H1 (cell line): Measurements from ENCODE around the gene ASAP2. TPM values are rescaled to one million over a fixed set of nuclear protein-coding genes. Genes with fewer than 3 reads are reported as not detected.

Source experiments
- EP300 ChIP-seq, 2 experiments: IDR thresholded peaks; 1 replicate in 1 of 2; 2 replicates in 1 of 2; pipeline ENCODE4 v1.6.1; 2011 to 2012; ENCODE audit warnings: low read depth in 2 of 2, low read length in 2 of 2, mild to moderate bottlenecking in 2 of 2, borderline replicate concordance in 1 of 2, inconsistent platforms in 1 of 2, moderate library complexity in 1 of 2
- KDM4A ChIP-seq: IDR thresholded peaks from one replicate; pipeline ENCODE4 v1.7.1; 2012; ENCODE audit warnings: low read depth, mild to moderate bottlenecking, moderate library complexity, low read length, inconsistent platforms; ENCODE audit not compliant: severe bottlenecking
- NANOG ChIP-seq: IDR thresholded peaks from 2 replicates; pipeline ENCODE4 v1.6.1; 2011; ENCODE audit warnings: low read length, low read depth, mild to moderate bottlenecking, inconsistent platforms; ENCODE audit not compliant: insufficient read depth, poor library complexity, severe bottlenecking
- ZNF274 ChIP-seq: IDR thresholded peaks from 2 replicates; pipeline ENCODE4 v1.7.0; 2012; ENCODE audit warnings: low read length, borderline replicate concordance; ENCODE audit errors: extremely low read depth
- polyA plus RNA-seq, 7 experiments: library from polyadenylated mRNA; depleted of rRNA in 3 of 7; stranded (reverse) in 5 of 7; unstranded in 2 of 7; fragments of >200 nt in 5 of 7; fragments of 200-250 nt in 2 of 7; gene quantifications; 1 replicate in 5 of 7; 2 replicates in 1 of 7; 4 replicates in 1 of 7; pipeline versions ENCODE4 v1.2.1 to v1.2.3, GENCODE V29; 2011 to 2013; ENCODE audit warnings: missing spikeins in 2 of 7, mixed read lengths in 2 of 7
- total RNA-seq: library from RNA; stranded (reverse); fragmentation: NEBNext Ultra II Directional; extraction: Animal tissue kit (Norgen Biotek cat#: 25700); gene quantifications from 2 replicates; pipeline ENCODE4 v1.2.1, GENCODE V29; 2021
- TF ChIP-seq, protein P1 (sequence below): fragments of 300-600 bp; sonication (generic); IDR thresholded peaks from 2 replicates; pipeline ENCODE4 v1.7.1; 2012; ENCODE audit warnings: low read length, moderate library complexity, mild to moderate bottlenecking, inconsistent platforms; ENCODE audit not compliant: insufficient replicate concordance

Gene ASAP2
- total and polyA plus RNA-seq, 2 of the 8 experiments (the other 6 are each of a cell fraction or from before 2014, with no cell fraction given): 10.2 to 18.7 TPM

DNA sequence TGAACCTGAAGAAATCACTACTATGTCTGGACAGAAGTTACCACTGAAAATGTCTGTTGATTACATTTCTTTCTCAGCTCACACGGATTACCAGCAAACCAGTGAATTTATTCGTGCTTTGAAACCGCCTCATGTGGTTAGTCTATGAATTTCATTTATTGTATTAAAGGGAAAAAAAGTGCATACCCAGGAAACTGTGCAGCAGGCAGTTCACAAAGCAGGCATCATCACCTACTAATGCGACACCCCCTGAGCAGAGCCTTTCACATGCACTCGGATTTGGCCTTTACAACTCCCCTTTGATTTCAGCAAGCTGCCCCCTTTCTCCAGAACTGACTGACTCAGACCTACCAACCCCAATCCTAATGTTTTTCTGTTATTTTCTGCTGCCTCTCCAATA, 236.9 kb downstream of the ASAP2 start (continued):
- TF ChIP-seq KDM4A (no peak), NANOG (no peak), ZNF274 (no peak), EP300 (IDR thresholded peaks at IDR 0.05; ENCODE audit: borderline replicate concordance in 1 of 2, low read depth in 2 of 2, low read length in 2 of 2) (no peak)
- TF ChIP-seq, protein P1, sequence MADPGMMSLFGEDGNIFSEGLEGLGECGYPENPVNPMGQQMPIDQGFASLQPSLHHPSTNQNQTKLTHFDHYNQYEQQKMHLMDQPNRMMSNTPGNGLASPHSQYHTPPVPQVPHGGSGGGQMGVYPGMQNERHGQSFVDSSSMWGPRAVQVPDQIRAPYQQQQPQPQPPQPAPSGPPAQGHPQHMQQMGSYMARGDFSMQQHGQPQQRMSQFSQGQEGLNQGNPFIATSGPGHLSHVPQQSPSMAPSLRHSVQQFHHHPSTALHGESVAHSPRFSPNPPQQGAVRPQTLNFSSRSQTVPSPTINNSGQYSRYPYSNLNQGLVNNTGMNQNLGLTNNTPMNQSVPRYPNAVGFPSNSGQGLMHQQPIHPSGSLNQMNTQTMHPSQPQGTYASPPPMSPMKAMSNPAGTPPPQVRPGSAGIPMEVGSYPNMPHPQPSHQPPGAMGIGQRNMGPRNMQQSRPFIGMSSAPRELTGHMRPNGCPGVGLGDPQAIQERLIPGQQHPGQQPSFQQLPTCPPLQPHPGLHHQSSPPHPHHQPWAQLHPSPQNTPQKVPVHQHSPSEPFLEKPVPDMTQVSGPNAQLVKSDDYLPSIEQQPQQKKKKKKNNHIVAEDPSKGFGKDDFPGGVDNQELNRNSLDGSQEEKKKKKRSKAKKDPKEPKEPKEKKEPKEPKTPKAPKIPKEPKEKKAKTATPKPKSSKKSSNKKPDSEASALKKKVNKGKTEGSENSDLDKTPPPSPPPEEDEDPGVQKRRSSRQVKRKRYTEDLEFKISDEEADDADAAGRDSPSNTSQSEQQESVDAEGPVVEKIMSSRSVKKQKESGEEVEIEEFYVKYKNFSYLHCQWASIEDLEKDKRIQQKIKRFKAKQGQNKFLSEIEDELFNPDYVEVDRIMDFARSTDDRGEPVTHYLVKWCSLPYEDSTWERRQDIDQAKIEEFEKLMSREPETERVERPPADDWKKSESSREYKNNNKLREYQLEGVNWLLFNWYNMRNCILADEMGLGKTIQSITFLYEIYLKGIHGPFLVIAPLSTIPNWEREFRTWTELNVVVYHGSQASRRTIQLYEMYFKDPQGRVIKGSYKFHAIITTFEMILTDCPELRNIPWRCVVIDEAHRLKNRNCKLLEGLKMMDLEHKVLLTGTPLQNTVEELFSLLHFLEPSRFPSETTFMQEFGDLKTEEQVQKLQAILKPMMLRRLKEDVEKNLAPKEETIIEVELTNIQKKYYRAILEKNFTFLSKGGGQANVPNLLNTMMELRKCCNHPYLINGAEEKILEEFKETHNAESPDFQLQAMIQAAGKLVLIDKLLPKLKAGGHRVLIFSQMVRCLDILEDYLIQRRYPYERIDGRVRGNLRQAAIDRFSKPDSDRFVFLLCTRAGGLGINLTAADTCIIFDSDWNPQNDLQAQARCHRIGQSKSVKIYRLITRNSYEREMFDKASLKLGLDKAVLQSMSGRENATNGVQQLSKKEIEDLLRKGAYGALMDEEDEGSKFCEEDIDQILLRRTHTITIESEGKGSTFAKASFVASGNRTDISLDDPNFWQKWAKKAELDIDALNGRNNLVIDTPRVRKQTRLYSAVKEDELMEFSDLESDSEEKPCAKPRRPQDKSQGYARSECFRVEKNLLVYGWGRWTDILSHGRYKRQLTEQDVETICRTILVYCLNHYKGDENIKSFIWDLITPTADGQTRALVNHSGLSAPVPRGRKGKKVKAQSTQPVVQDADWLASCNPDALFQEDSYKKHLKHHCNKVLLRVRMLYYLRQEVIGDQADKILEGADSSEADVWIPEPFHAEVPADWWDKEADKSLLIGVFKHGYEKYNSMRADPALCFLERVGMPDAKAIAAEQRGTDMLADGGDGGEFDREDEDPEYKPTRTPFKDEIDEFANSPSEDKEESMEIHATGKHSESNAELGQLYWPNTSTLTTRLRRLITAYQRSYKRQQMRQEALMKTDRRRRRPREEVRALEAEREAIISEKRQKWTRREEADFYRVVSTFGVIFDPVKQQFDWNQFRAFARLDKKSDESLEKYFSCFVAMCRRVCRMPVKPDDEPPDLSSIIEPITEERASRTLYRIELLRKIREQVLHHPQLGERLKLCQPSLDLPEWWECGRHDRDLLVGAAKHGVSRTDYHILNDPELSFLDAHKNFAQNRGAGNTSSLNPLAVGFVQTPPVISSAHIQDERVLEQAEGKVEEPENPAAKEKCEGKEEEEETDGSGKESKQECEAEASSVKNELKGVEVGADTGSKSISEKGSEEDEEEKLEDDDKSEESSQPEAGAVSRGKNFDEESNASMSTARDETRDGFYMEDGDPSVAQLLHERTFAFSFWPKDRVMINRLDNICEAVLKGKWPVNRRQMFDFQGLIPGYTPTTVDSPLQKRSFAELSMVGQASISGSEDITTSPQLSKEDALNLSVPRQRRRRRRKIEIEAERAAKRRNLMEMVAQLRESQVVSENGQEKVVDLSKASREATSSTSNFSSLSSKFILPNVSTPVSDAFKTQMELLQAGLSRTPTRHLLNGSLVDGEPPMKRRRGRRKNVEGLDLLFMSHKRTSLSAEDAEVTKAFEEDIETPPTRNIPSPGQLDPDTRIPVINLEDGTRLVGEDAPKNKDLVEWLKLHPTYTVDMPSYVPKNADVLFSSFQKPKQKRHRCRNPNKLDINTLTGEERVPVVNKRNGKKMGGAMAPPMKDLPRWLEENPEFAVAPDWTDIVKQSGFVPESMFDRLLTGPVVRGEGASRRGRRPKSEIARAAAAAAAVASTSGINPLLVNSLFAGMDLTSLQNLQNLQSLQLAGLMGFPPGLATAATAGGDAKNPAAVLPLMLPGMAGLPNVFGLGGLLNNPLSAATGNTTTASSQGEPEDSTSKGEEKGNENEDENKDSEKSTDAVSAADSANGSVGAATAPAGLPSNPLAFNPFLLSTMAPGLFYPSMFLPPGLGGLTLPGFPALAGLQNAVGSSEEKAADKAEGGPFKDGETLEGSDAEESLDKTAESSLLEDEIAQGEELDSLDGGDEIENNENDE: no peak
- TF ChIP-seq, all 59 proteins: peak for 0
